ENCODE measurements around the gene CASP9.

GRCh38 chr1:15546641-15547040, 22.6 kb upstream of the CASP9 start:
- TF ChIP-seq CTCF (IDR thresholded peaks at IDR 0.05) (no peak), POLR2A (IDR thresholded peaks at IDR 0.05) (no peak), POLR2AphosphoS5 (IDR thresholded peaks at IDR 0.05) (no peak)
